ENCODE data around the gene ARSG.

GRCh38 chr17:68307443-68307842 is 16.1 kb downstream of the ARSG start:
- TF ChIP-seq POLR2A (IDR thresholded peaks at IDR 0.05; ENCODE audit: low read length) (no peak), GATA1 (IDR thresholded peaks at IDR 0.05; ENCODE audit: low read depth, low read length) (no peak)
